Thoracic aorta (tissue), 2 donors: ENCODE data around the gene HOXB8. TPM values are rescaled to one million over a fixed set of nuclear protein-coding genes. Genes with fewer than 3 reads are reported as not detected.

ENCODE experiments used
- ATAC-seq: fragments of 150-250 bp; one replicate; pipeline ENCODE4 v1.8.0; 2017; ENCODE audit warnings: low read depth; ENCODE audit not compliant: insufficient number of reproducible peaks, low FRiP score
- DNase-seq: peaks from one replicate; pipeline ENCODE4 v3.0.0-alpha.2; 2020; ENCODE audit warnings: low spot score
- H3K27ac ChIP-seq, 2 donors: fragments of 200-600 bp; sonication (generic); 1 replicate in 1 of 2; 2 replicates in 1 of 2; pipeline ENCODE4 v1.5.1; 2016; ENCODE audit warnings: mild to moderate bottlenecking in 2 of 2, moderate library complexity in 2 of 2
- H3K27me3 ChIP-seq: fragments of 200-600 bp; sonication (generic); replicated peaks from 2 replicates; pipeline ENCODE4 v1.6.0; 2016; ENCODE audit warnings: mild to moderate bottlenecking; ENCODE audit not compliant: insufficient read depth
- H3K36me3 ChIP-seq: fragments of 200-600 bp; sonication (generic); one replicate; pipeline ENCODE4 v1.5.1; 2016
- H3K4me1 ChIP-seq, 2 donors: fragments of 200-600 bp; sonication (generic); 1 replicate in 1 of 2; 2 replicates in 1 of 2; pipeline versions ENCODE4 v1.5.1 to v1.6.0; 2016; ENCODE audit warnings: low read depth in 2 of 2, mild to moderate bottlenecking in 1 of 2; ENCODE audit not compliant: control insufficient read depth in 1 of 2
- H3K4me3 ChIP-seq: fragments of 200-600 bp; sonication (generic); 2 replicates; pipeline ENCODE4 v1.5.1; 2016; ENCODE audit warnings: mild to moderate bottlenecking
- H3K9me3 ChIP-seq: fragments of 200-600 bp; sonication (generic); 2 replicates; pipeline ENCODE4 v1.5.1; 2016
- CTCF ChIP-seq: fragments of 200-600 bp; sonication (generic); IDR thresholded peaks from one replicate; pipeline ENCODE4 v1.5.1; 2019; ENCODE audit warnings: antibody characterized with exemption
- total RNA-seq, 2 donors: library from RNA; depleted of rRNA; stranded (reverse); fragments of >200 nt; gene quantifications; one replicate each; pipeline versions ENCODE4 v1.1.0 to v1.2.3, GENCODE V29; 2016

The HOXB8 gene
- total RNA-seq, 2 donors from 2014 or later, result 1.4 TPM; not detected in 1

GRCh38 chr17:48576479-48577309, 38.4 kb downstream of the HOXB8 start:
- H3K27ac ChIP-seq, result peak overlapping the region; percentile 89 to 97
- TF ChIP-seq CTCF, result no peak
- H3K4me3 ChIP-seq, result peak overlapping the region; percentile 72
- H3K36me3 ChIP-seq, result no peaks in the 10 kb centered on the region
- no peaks in the 10 kb centered on the region for H3K27me3 ChIP-seq
- H3K9me3 ChIP-seq, result no peaks in the 10 kb centered on the region
- H3K4me1 ChIP-seq, result peaks cover 29 to 64% of the 10 kb centered on the region in 2 donors
- no peak for DNase-seq
- ATAC-seq, result peak; percentile 30

- ATAC-seq (no peak), DNase-seq (no peak)
- Histone ChIP-seq H3K9me3 (no peaks in the 10 kb centered on the region), H3K36me3 (no peaks in the 10 kb centered on the region), H3K4me1 (peaks cover 32 to 67% of the 10 kb centered on the region in 2 donors), H3K27me3 (no peaks in the 10 kb centered on the region), H3K27ac (peak overlapping the region; percentile 89 to 97), H3K4me3 (peak overlapping the region; percentile 72)
- no peak for TF ChIP-seq CTCF
Observed at GRCh38 chr17:48575673-48576478, 39.2 kb downstream of the HOXB8 start.

GRCh38 chr17:48575066-48575582, 40.0 kb downstream of the HOXB8 start:
- H3K4me1 ChIP-seq, result peaks cover 34 to 68% of the 10 kb centered on the region in 2 donors
- peak overlapping the region; percentile 84 to 97 for H3K27ac ChIP-seq
- no peaks in the 10 kb centered on the region for H3K27me3 ChIP-seq
- TF ChIP-seq CTCF, result no peak
- no peaks in the 10 kb centered on the region for H3K9me3 ChIP-seq
- H3K4me3 ChIP-seq, result peak overlapping the region; percentile 72
- DNase-seq (no peak), ATAC-seq (no peak)
- no peaks in the 10 kb centered on the region for H3K36me3 ChIP-seq

DNA sequence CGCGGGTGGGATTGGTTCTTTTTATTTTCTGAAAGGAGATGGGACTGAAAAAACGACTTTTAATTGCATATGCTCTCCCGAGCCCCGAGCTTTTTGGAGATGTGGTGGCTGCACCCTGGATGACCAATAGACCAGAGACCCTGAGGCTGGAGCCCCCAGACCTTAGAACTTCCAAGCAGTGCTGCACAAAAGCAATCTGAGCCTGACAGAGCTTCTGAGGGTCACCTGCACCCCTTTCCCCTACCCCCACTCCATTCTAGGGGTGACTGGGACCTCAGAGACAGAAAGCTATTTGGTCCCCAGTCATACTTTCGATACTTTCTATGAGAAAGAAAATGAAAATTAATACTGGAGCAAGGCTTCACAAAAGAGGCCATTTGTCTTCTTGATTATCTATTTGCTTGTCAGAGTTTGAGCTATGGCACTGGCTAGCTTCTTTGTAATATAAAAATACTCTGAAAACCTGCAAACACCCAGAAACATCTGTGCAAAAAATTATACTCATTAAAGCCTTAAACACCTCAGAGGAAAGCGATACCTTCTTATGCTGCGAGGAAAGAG, 40.5 kb downstream of the HOXB8 start:
- Histone ChIP-seq H3K36me3 (no peaks in the 10 kb centered on the region), H3K27me3 (no peaks in the 10 kb centered on the region), H3K9me3 (no peaks in the 10 kb centered on the region), H3K27ac (peak overlapping the region; percentile 84 to 97), H3K4me3 (peak overlapping the region; percentile 72), H3K4me1 (peaks cover 39 to 74% of the 10 kb centered on the region in 2 donors)
- no peak for ATAC-seq
- DNase-seq, result no peak
- no peak for TF ChIP-seq CTCF
